Measurements from ENCODE around the gene XDH.

XDH gene

DNA sequence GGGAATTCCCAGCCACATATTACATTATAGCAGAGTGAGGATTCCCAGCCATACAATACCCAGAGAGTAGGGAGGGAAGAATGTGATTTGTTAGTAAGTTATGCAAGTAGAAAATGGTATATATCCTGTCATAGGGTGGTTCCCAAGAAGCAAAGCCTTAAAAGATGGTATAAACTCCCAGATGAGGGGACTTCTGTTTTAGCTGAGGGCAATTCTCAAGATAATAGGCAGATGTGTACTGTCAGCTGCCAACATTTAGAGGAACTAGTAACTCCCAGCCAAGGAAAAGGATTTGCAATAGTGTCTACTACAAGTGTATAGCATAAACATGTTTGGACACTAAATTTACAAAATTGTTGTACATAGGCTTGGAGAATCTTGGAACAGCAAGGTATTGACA, 86.5 kb downstream of the XDH start:
- DNase-seq (ENCODE audit: low spot score), result no peak
- POLR2A ChIA-PET (ENCODE audit: low non-redundant PET), result no interaction called here
- CTCF ChIA-PET, result no interaction called here
- TF ChIP-seq, protein P1, sequence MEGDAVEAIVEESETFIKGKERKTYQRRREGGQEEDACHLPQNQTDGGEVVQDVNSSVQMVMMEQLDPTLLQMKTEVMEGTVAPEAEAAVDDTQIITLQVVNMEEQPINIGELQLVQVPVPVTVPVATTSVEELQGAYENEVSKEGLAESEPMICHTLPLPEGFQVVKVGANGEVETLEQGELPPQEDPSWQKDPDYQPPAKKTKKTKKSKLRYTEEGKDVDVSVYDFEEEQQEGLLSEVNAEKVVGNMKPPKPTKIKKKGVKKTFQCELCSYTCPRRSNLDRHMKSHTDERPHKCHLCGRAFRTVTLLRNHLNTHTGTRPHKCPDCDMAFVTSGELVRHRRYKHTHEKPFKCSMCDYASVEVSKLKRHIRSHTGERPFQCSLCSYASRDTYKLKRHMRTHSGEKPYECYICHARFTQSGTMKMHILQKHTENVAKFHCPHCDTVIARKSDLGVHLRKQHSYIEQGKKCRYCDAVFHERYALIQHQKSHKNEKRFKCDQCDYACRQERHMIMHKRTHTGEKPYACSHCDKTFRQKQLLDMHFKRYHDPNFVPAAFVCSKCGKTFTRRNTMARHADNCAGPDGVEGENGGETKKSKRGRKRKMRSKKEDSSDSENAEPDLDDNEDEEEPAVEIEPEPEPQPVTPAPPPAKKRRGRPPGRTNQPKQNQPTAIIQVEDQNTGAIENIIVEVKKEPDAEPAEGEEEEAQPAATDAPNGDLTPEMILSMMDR (conservative IDR thresholded peaks at IDR 0.05; ENCODE audit: low read depth), result no peak
- H3K27ac ChIP-seq, result no peak overlapping the region

DNA sequence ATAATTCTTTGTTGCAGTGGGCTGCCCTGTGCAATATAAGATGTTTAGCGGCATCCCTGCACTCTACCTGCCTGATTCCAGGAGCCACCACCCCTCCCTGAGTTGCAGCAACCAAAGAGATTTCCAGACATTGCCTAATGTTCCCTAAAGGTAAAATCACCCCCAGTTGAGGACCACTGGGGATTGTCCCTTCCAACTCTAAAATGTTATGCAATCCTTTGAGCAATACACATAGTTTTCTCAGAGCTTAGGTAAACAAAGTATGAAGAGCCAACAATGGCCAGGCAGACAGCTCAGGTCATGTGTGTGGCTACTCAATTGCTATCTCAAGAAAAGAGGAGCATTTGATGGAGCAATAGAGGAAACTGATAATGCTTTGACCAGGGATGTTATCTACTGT, 87.0 kb downstream of the XDH start:
- no peak overlapping the region for H3K27ac ChIP-seq
- ChIA-PET POLR2A (ENCODE audit: low non-redundant PET) (no interaction called here), CTCF (no interaction called here)
- no peak for DNase-seq (ENCODE audit: low spot score)
- TF ChIP-seq, protein P1 (conservative IDR thresholded peaks at IDR 0.05; ENCODE audit: low read depth), result no peak

DNA sequence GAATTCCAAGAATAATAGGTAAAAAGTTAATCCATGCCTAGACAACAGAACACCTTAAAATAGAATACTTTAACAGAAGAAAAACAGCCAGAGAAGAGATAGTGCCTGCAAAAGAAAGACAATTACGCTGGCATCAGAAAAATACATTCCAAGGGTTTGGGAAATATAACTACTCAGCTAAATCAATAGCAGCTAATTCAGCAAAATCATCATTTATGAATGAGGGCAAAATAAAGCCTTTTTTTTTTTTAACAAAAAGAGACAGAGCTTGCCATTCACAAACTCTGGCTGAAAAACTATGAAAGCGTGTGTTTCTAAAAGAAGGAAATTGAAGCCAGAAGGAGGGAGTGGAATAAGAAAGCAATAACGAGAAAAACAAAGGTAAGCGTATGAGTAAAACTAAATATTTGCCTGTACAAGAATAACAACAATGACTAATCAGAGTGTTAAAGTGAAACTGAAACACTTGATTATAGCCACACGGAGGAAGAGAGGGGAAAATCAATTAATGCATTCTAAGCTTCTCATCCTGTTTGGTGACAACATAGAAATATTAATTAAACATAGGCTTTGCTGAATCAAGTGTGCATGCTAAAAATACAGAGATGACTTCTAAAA, 90.4 kb downstream of the XDH start:
- ChIA-PET CTCF (interaction anchor here (0.7 to 1.8 kb wide), 2 partner anchors 9 to 10 kb away, joined by 5 to 8 read pairs; no protein-coding TSS in a partner anchor), POLR2A (ENCODE audit: low non-redundant PET) (interaction anchor here (1.2 kb wide), 1 partner anchor 11 kb away, joined by 3 read pairs; no protein-coding TSS in a partner anchor)
- peak; percentile 63 for DNase-seq (ENCODE audit: low spot score)
- no peak overlapping the region for H3K27ac ChIP-seq
- TF ChIP-seq, protein P1 (conservative IDR thresholded peaks at IDR 0.05; ENCODE audit: low read depth), result no peak

DNA sequence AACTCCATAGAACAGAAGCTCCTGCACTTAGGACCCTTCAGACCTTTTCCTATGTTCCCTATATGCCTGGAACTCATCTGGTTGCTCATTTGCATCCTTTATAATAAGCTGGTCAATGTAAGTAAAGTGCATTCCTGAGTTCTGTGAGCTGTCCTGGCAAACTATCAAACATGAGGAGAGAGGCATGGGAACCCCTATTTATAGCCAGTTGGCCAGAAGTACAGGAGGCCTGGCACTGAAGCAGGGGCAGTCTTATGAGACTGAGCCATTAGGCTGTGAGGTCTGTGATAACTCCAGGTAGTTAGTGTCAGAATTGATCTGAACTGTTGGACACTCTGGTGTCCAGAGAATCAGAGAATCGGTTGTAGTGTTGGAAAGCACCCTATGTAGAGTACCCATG, 92.2 kb downstream of the XDH start:
- ChIA-PET CTCF (interaction anchor here (0.6 to 0.9 kb wide), 2 partner anchors 11 to 54 kb away, joined by 3 read pairs; no protein-coding TSS in a partner anchor), POLR2A (ENCODE audit: low non-redundant PET) (no interaction called here)
- TF ChIP-seq, protein P1 (conservative IDR thresholded peaks at IDR 0.05; ENCODE audit: low read depth), result no peak
- no peak overlapping the region for H3K27ac ChIP-seq
- DNase-seq (ENCODE audit: low spot score), result no peak

DNA sequence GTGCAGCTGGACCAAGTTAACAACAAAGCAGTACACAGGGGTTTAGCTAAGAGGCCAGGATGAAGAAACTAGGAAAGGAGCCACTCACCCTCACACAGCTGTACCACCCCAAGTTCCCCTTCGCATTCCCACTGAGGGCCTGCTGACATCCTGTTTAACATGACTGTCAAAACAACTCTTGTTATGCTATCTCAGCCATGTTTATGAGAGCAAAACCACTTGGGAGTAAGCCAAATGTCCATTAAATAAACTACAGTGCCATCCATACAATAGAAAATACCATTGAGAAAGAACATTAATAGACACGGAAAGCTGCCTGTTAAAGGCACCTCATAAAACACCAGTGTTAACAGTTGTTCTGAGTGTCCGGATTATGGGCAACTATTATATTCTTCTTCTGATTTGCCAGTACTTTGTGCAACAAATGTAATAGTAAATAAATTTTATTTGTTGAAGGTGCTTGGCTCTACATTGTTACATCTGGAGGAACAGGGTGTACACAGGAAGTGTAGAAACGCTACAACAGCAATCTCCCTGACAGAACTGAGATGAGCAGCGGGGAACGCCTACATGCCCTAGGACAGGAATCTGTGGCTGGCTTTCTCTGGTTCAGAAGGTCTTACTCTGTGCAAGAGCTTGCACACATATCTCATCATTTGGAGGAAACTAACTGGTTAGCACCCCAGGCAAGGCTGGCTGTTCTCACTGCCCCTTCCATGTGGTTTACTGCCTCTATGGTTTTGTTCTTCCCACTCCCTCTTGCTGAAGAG, 95.0 kb downstream of the XDH start:
- no peak overlapping the region for H3K27ac ChIP-seq
- CTCF ChIA-PET, result interaction anchor here (0.6 to 1.3 kb wide), 2 partner anchors 14 to 457 kb away, joined by 5 to 6 read pairs; no protein-coding TSS in a partner anchor
- TF ChIP-seq, protein P1 (conservative IDR thresholded peaks at IDR 0.05; ENCODE audit: low read depth), result no peak
- POLR2A ChIA-PET (ENCODE audit: low non-redundant PET), result no interaction called here
- no peak for DNase-seq (ENCODE audit: low spot score)

DNA sequence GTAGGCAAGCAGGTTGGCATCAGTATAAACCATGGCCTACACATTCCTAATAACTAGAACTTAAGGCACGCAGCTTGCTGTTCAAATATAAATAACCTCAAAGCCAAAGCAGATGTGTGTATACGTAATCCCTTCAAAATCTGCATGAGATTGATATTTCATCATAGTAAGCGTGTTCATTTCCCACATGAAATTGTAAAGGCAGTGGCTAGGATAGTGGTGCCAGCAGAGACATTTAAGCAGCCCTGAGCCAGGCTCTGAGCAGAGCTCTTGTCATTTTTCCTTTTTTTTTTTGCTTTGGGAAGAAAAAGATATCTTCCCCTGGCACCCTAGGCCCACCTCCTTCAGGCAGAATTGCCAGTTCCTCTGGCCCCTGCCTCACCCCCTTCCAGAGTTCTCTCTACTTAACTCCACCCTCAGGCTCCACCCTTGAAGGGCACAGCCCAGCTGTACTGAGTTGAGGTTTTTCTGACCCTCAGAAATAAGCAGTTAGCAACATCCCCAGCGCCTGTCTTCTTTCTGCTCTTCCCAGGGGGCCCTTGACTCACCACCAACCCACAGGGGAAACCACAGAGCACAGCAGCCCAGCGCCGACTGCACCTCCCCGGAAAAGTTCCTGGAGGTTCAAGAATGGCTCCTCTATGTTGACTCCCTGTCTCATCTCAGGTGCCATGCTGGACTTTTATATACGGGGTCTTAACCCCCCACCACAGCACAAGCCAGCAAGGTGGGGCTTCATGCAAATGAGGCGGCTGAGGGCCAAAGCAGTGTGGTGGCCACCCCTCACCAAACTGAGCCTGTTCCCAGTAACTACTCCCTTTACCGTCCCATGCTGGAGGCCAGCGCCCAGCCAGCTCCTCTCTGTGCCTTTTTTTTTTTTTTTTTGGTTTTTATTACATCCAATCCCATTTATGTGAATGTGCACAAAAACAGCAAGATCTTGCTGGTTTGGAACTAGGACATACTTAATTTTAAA, 95.9 kb downstream of the XDH start:
- DNase-seq (ENCODE audit: low spot score), result no peak
- CTCF ChIA-PET, result interaction anchor here (1.3 kb wide), 1 partner anchor 15 kb away, joined by 5 read pairs; no protein-coding TSS in a partner anchor
- TF ChIP-seq, protein P1 (conservative IDR thresholded peaks at IDR 0.05; ENCODE audit: low read depth), result no peak
- H3K27ac ChIP-seq, result no peak overlapping the region
- POLR2A ChIA-PET (ENCODE audit: low non-redundant PET), result no interaction called here
